ENCODE results near the gene LGALSL.

LGALSL gene

GRCh38 chr2:64424416-64424987 is 29.5 kb upstream of the LGALSL start:
- FAIRE-seq, result no peak
- no peak for TF ChIP-seq CTCF (IDR thresholded peaks at IDR 0.05; ENCODE audit: insufficient read depth, missing control alignments)
- DNase-seq (ENCODE audit: insufficient read length, low spot score), result no peak

- FAIRE-seq (no peak), DNase-seq (ENCODE audit: insufficient read length, low spot score) (no peak)
- no peak for TF ChIP-seq CTCF (IDR thresholded peaks at IDR 0.05; ENCODE audit: insufficient read depth, missing control alignments)
These were observed 27.6 kb upstream of the LGALSL start for GRCh38 chr2:64426183-64426952.

- FAIRE-seq (no peak), DNase-seq (ENCODE audit: insufficient read length, low spot score) (no peak)
These were observed 19.8 kb upstream of the LGALSL start for GRCh38 chr2:64434039-64434657.

GRCh38 chr2:64437883-64438282 is 16.1 kb upstream of the LGALSL start:
- no peak for FAIRE-seq
- DNase-seq (ENCODE audit: insufficient read length, low spot score), result no peak
- TF ChIP-seq CTCF (IDR thresholded peaks at IDR 0.05; ENCODE audit: insufficient read depth, missing control alignments), result no peak

More at GRCh38 chr2:64434039-64434657, 19.8 kb upstream of the LGALSL start:
- TF ChIP-seq CTCF (IDR thresholded peaks at IDR 0.05; ENCODE audit: insufficient read depth, missing control alignments), result no peak

GRCh38 chr2:64439194-64439593 is 14.8 kb upstream of the LGALSL start:
- FAIRE-seq (no peak), DNase-seq (ENCODE audit: insufficient read length, low spot score) (no peak)
- no peak for TF ChIP-seq CTCF (IDR thresholded peaks at IDR 0.05; ENCODE audit: insufficient read depth, missing control alignments)

GRCh38 chr2:64440843-64441242 is 13.1 kb upstream of the LGALSL start:
- no peak for TF ChIP-seq CTCF (IDR thresholded peaks at IDR 0.05; ENCODE audit: insufficient read depth, missing control alignments)
- FAIRE-seq, result peak; percentile 89
- no peak for DNase-seq (ENCODE audit: insufficient read length, low spot score)

GRCh38 chr2:64442277-64442676 is 11.7 kb upstream of the LGALSL start:
- TF ChIP-seq CTCF (IDR thresholded peaks at IDR 0.05; ENCODE audit: insufficient read depth, missing control alignments), result no peak
- no peak for DNase-seq (ENCODE audit: insufficient read length, low spot score)
- no peak for FAIRE-seq
